Inferior parietal cortex (tissue), 1 donor: Measurements from ENCODE around the gene GDF10.

Source experiments
- DNase-seq: peaks from one replicate; pipeline ENCODE4 v3.0.0-alpha.2; 2016; ENCODE audit errors: extremely low spot score

GDF10 gene, protein sequence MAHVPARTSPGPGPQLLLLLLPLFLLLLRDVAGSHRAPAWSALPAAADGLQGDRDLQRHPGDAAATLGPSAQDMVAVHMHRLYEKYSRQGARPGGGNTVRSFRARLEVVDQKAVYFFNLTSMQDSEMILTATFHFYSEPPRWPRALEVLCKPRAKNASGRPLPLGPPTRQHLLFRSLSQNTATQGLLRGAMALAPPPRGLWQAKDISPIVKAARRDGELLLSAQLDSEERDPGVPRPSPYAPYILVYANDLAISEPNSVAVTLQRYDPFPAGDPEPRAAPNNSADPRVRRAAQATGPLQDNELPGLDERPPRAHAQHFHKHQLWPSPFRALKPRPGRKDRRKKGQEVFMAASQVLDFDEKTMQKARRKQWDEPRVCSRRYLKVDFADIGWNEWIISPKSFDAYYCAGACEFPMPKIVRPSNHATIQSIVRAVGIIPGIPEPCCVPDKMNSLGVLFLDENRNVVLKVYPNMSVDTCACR

GRCh38 chr10:47299611-47300428 is at the start of gene GDF10:
GDF10 (plus strand) TSS chr10:47300197; CDS start chr10:47300652, 455 bp downstream.
- DNase-seq: no peak

- no peak for DNase-seq
Measured at GRCh38 chr10:47252093-47252780, 47.8 kb upstream of the GDF10 start.

DNA sequence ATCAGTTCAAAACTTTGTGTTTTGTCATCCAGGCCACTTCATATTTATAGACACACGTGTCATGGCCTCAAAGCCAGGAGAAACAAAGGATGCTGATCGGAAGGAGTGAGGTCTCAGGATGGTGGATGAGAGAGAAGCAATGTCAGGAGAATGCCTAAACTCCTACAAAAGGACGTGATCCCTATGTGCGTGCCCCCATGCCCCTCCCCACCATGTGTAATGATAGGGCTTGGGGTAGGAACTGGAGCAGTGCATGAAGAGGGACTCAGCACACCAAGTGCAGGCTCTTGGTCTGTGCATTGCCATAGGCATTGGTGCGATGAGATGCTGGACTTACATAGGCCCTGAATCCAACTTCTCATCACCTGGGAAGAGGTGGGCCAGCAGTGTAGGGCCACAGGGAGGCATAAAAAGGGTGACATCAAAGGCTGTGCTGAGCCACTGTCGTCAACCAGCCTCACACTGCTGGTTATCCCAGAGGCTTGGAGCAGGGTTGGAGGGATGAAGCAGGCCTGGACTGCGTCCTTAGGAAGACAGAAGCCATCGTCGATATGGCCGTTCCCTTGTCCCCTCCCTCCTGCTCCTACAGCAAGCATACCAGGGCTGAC is 46.9 kb upstream of the GDF10 start:
- no peak for DNase-seq

GRCh38 chr10:47253651-47254375 is 46.2 kb upstream of the GDF10 start:
- no peak for DNase-seq

DNA sequence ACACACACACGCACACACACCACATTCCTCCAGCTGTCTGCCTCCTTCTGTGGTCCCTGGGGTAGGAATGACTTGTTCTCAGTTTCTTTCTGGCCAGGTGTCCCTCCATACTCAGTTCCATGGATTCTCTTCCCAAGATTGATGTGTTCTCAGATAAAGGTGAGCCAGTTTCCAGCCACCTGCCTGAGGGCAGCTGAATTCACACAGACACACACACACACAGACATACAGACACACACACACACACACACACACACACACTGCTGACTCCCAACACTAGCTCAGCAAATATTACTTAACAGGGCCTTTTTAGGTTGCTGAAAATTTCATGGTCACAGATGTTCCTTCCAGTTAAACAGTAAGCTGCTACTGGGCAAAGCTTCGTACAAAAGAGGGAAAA is 45.4 kb upstream of the GDF10 start:
- no peak for DNase-seq

DNA sequence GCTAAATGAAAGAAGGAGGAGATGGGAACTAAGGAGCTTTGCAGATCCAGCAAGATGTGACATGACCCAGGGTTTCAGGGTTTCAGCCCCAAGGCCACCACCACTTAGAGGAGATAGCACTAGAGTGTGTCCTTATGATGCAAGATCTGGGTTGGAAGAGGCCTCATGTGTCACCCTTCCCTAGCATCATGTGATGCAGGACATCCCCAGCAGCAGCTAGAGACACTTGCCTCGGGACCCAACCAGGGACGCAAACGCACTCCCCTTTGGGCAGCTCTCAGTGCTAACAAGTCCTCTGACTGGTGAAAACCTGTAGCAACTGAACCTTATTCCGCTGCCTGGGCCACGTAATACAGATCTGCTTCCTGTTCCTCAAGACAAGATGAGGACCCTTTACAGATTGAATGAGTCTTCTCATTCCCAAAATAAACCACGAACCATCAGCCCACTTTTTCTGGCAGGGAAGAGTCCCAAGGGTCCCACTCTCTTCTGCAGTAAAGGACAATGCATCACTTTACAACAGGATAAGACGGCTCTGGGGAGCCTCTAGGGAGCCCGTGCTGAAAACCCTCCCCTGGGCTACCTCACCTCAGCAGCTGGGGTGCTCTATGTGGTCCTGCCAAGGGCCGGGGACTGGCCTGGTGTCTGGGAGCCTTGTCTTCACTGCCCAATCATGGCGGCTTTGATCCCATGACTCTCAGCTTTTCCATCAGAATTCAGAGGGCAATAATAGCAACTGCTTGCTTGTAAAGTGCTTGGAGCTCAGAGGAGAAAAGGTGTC is 44.8 kb upstream of the GDF10 start:
- no peak for DNase-seq

DNA sequence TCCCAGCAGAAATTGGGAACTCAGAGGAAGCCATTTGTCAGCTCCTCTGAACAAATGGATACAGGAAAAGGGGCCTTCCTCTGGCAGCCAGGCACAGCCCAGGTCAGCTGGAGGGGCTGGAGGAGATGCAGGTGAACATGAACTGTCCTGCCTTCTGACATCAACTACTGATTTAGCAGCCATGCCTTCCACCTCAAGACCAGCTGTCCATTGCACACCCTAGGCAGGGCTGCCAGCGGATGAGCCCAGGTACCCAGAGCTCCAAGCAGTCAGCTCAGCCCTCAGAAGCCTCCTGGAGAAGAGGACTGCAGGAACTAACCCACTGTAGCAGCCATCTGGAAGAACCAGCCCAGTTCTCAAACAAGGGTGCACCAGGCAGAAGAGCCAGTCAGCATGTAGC is 44.1 kb upstream of the GDF10 start:
- no peak for DNase-seq

DNA sequence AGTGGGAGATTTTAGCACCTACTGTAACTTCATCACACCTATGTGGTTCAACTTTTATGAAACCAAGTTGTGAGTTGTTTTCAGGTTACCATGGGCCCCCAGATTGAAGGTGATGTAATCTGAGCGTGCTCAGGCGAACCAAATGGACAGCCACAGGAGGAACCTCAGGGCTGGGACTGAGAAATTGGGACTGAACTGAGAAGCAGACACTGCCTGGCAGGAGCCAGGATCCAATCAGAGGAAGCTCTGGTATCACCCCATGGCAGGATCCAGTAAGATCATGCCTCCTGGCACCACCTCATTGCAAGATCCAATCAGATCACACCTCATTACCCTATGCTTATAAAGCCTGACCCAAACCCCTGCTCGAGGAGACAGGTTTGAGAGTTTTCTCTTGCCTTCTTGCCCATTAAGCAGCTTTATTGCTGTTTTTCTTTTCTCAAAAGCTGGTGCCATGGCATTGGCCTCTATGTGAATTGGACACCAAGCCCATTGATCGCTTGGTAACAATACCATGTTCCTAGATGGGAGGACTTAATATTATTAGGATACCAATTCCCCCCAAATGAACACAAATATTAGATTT is 43.2 kb upstream of the GDF10 start:
- no peak for DNase-seq

- DNase-seq: no peak
Measured at GRCh38 chr10:47257396-47258120, 42.4 kb upstream of the GDF10 start.

DNA sequence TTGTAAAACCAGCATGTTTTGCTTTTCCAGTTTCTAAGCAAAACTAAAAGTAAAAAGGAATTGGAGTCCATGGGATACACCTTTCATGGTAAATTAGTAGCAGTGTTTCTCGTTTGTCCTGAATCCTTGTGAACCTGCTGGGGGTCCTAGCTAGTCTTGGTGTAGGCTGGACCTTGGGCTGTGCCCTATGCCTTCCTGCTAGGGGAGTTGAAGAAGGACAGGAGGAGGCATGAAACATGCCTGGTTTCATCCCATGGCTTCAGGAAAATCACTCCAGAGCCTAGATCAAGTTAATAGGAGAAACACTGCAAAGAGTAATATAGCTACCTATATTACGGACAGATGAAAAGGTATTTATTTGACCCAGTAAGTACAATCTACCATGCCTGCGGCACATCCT is 41.1 kb upstream of the GDF10 start:
- no peak for DNase-seq

DNA sequence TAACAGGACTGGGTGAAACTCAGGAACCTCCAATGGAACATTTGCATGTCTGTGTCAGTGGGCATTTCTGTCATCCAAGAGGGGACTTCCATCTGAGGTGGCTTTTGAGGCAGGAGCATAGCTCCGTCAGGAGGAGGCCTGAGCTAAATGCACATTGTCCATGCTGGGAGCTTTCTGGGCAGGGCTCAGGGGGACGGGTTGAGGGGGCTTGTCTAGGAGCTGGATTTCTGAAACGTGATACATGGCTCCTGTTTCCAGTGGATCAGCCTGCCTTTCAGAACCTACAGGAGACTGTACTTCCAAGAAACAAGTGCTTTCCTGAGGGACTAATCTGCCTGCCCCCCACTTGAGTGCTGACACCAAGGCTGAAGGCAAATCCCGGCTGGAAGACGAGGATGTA is 40.5 kb upstream of the GDF10 start:
- no peak for DNase-seq

- no peak for DNase-seq
Measured at GRCh38 chr10:47260505-47261111, 39.4 kb upstream of the GDF10 start.

GRCh38 chr10:47261121-47261520 is 38.9 kb upstream of the GDF10 start:
- DNase-seq: no peak

- no peak for DNase-seq
Measured at GRCh38 chr10:47261556-47261955, 38.4 kb upstream of the GDF10 start.

DNA sequence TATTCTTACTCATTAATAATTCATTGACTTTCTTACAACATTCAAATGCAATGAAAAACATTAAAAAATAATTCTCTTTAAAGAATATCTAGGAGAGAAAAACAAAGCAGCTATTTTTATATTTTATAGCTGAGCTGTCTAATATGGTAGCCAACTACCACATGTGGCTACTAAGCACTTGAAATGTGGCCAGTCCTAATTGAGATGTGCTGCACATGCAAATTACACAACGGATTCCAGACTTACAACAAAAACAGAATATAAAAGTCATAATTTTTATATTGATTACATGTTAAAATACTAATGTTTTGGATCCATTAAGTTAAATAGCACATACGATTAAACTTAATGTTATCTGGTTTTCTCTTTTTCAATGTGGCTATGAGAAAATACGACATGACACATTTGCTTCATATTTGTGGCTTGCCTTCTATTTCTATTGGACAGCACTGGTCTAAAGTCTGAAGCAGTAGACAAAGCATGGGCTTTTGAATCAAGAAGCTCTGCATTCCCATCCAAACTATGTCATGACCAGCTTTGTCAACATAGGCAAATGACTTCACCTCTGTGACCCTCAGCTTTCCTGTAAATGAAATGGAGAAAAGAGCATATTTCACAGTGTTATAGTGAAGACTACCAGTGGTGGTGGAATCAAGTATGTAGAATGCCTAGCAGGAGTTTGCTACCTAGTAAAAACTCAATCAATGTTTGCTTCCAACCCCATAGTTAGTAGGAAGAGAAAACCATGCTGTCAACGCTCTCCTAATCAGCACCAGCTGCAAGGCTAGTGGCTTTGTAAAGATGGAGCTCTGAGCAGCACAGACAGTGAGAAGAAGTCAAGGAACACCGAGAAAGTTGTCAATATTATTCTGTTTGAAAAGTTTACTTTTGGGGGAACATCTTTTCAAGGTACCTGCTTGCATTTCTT is 37.1 kb upstream of the GDF10 start:
- DNase-seq: no peak

DNA sequence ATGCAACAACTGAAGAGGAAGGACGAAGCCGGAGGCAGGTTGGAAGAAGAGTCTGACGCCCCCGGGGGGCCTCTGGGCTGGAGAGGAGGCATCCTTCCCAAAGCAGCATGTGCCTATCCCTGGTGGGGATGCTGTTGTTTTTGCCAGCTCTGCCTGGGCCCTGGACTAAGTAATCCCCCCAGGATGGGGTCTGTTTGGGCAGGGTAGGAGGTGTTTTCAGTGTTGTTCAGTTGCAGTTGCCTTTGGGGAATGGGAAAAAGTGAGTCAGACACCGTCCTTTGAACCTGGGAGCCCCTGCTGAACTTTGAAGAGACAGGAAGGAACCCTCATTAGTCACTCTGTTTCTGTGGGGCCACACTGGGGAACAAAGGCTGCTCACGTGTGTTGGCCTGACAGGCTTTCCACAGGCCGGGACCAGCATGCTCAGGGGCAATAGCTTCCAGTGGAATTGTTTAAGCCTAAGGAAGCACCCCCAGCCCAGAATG is 35.2 kb upstream of the GDF10 start:
- DNase-seq: no peak

DNA sequence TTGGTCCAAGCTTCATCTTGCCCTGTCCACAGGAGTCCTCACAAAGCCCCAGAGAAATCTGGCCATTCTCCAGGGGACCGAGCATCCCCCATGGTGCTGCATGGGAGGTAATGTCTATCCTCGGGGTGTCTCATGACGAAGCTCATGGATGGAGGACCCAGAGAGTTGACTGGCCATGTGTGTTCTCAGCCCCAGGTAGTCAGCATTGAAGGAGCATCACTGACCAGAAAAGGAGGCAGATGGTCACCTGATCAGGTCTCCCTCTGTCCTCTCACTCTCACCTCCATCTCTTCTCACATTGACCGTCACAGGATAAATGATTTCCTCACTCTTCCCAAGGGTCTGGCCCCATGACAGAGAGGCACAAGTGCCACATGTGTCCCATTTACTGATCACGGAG is 33.4 kb upstream of the GDF10 start:
- no peak for DNase-seq

DNA sequence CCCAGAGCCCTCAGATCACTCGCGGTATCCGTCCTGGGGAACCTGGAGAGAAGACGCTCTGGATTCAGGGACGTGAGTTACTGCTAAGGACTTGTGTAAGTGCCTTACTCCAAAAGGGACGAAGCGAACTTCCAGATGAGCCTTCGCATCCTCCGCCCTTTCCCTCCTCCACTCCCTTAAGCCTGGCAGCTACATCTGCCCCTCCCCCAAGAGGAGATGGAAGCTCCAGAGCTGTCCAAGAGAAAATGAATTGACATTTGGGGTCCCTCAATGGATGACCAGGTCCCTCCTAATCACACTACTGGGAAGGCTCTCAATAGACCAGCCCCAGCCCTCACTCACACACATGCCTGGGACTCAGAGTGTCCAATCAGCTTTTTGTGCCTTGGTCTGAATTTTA is 31.3 kb upstream of the GDF10 start:
- no peak for DNase-seq
